B cell (primary cell): ENCODE results near the gene ZNHIT2. TPM values are rescaled to one million over a fixed set of nuclear protein-coding genes. Genes with fewer than 3 reads are reported as not detected.

ENCODE experiments used
- ATAC-seq: fragments of 200-7000 bp; cut with Tn5 transposase; one replicate; pipeline ENCODE4 v1.10.0; 2021; ENCODE audit warnings: low read depth, mild to moderate bottlenecking, moderate number of reproducible peaks, moderate library complexity
- CTCF ChIA-PET: fragments of 350-600 bp; sonication (Branson Sonifier 250); formaldehyde crosslinking; loops from one replicate; lab custom pipeline; 2021; ENCODE audit warnings: antibody characterized with exemption, inconsistent platforms; lab: Charles Lee
- POLR2A ChIA-PET: fragments of 350-600 bp; sonication (Branson Sonifier 250); formaldehyde crosslinking; loops from one replicate; lab custom pipeline; 2021; ENCODE audit warnings: antibody characterized with exemption; lab: Charles Lee
- DNase-seq: peaks from one replicate; pipeline ENCODE4 v3.0.0; 2013
- H2AFZ ChIP-seq: 2 replicates; pipeline ENCODE4 v1.6.1; 2012; ENCODE audit warnings: mild to moderate bottlenecking, low read depth, low read length; ENCODE audit not compliant: insufficient read depth, poor library complexity, severe bottlenecking
- H3K27ac ChIP-seq, 2 donors: 1 replicate in 1 of 2; 2 replicates in 1 of 2; pipeline ENCODE4 v1.5.1; 2012 to 2013; ENCODE audit warnings: low read length in 2 of 2, mild to moderate bottlenecking in 2 of 2, moderate library complexity in 1 of 2
- H3K27me3 ChIP-seq, 4 experiments: fragments of 200-600 bp in 1 of 4; sonication (generic) in 1 of 4; replicated peaks in 1 of 4; 1 replicate in 2 of 4; 2 replicates in 2 of 4; pipeline versions ENCODE4 v1.6.1 to v1.7.0; 2013 to 2016; ENCODE audit warnings: low read length in 3 of 4, mild to moderate bottlenecking in 2 of 4, mixed read lengths in 1 of 4, moderate library complexity in 1 of 4; ENCODE audit not compliant: insufficient read depth in 4 of 4, control insufficient read depth in 3 of 4; ENCODE audit errors: control extremely low read depth in 1 of 4
- H3K36me3 ChIP-seq, 2 experiments: replicated peaks in 1 of 2; 1 replicate in 1 of 2; 2 replicates in 1 of 2; pipeline versions ENCODE4 v1.6.1 to v1.7.1; 2013; ENCODE audit warnings: low read length in 1 of 2; ENCODE audit not compliant: insufficient read depth in 2 of 2, control insufficient read depth in 1 of 2; ENCODE audit errors: control extremely low read depth in 1 of 2, extremely low read depth in 1 of 2
- H3K4me1 ChIP-seq, 2 donors: fragments of 200-600 bp in 1 of 2; sonication (generic) in 1 of 2; 1 replicate in 1 of 2; 2 replicates in 1 of 2; pipeline versions ENCODE4 v1.5.1 to v1.6.1; 2013 to 2017; ENCODE audit warnings: low read length in 2 of 2; ENCODE audit not compliant: control insufficient read depth in 2 of 2, insufficient read depth in 2 of 2
- H3K4me2 ChIP-seq: replicated peaks from 2 replicates; pipeline ENCODE3; 2012; ENCODE audit warnings: mild to moderate bottlenecking, low read depth, low read length; ENCODE audit not compliant: poor library complexity, severe bottlenecking
- H3K4me3 ChIP-seq, 5 experiments: fragments of 200-600 bp in 1 of 5; sonication (generic) in 1 of 5; 1 replicate in 3 of 5; 2 replicates in 2 of 5; pipeline versions ENCODE4 v1.5.1 to v1.7.0; 2011 to 2016; ENCODE audit warnings: low read length in 4 of 5, mild to moderate bottlenecking in 4 of 5, low read depth in 2 of 5, control low read depth in 1 of 5, moderate library complexity in 1 of 5; ENCODE audit not compliant: insufficient read depth in 1 of 5; ENCODE audit errors: control extremely low read depth in 1 of 5, extremely low read depth in 1 of 5
- H3K79me2 ChIP-seq: fragments of 200-600 bp; sonication (generic); one replicate; pipeline ENCODE4 v1.6.0; 2016; ENCODE audit warnings: low read length; ENCODE audit not compliant: control insufficient read depth, insufficient read depth
- H3K9ac ChIP-seq: fragments of 200-600 bp; sonication (generic); 2 replicates; pipeline ENCODE4 v1.6.1; 2017; ENCODE audit warnings: mild to moderate bottlenecking, low read length, moderate library complexity
- H3K9me3 ChIP-seq, 3 donors: one replicate each; pipeline versions ENCODE4 v1.6.1 to v1.7.1; 2013; ENCODE audit warnings: low read length in 2 of 3; ENCODE audit not compliant: control insufficient read depth in 2 of 3, insufficient read depth in 1 of 3; ENCODE audit errors: control extremely low read depth in 1 of 3
- H4K20me1 ChIP-seq: 2 replicates; pipeline ENCODE4 v1.6.0; 2012; ENCODE audit warnings: mild to moderate bottlenecking, low read length; ENCODE audit not compliant: insufficient read depth, control insufficient read depth, poor library complexity, severe bottlenecking
- H3K27ac Mint-ChIP-seq: one replicate; pipeline ENCODE4 v1.8.0; 2021; ENCODE audit warnings: mixed read lengths
- H3K27me3 Mint-ChIP-seq: one replicate; pipeline ENCODE4 v1.8.0; 2021; ENCODE audit warnings: mixed read lengths
- H3K4me1 Mint-ChIP-seq: one replicate; pipeline ENCODE4 v1.8.0; 2021; ENCODE audit warnings: mixed read lengths
- H3K4me3 Mint-ChIP-seq: one replicate; pipeline ENCODE4 v1.8.0; 2021; ENCODE audit warnings: mixed read lengths
- H3K9me3 Mint-ChIP-seq: one replicate; pipeline ENCODE4 v1.8.0; 2022; ENCODE audit warnings: mixed read lengths; ENCODE audit not compliant: insufficient read depth
- EZH2 ChIP-seq: IDR thresholded peaks from 2 replicates; pipeline ENCODE4 v1.6.1; 2012; ENCODE audit warnings: borderline replicate concordance, low read depth, mild to moderate bottlenecking, moderate library complexity, low read length; ENCODE audit not compliant: insufficient read depth, poor library complexity, severe bottlenecking
- WGBS: methylation state at CpG from one replicate; pipeline ENCODE4 v1.1.5; 2013; ENCODE audit warnings: missing lambda C conversion rate; ENCODE audit not compliant: insufficient coverage; 5-methylcytosine and 5-hydroxymethylcytosine counted together
- intact Hi-C: fragments of 100-400 bp; cut with micrococcal nuclease; formaldehyde crosslinking; loops from one replicate; pipeline ENCODE4 v1.10.0; 2022
- polyA plus RNA-seq: library from polyadenylated mRNA; depleted of rRNA; stranded (reverse); fragments of >200 nt; gene quantifications from 2 replicates; pipeline ENCODE4 v1.2.3, GENCODE V29; 2012
- total RNA-seq, 2 donors: library from RNA; stranded (reverse); fragments of 120-200 nt in 1 of 2; gene quantifications; 1 replicate in 1 of 2; 2 replicates in 1 of 2; pipeline versions ENCODE4 v1.2.3 to v1.2.4, GENCODE V29; 2013 to 2022
- TF ChIP-seq, protein P1 (sequence below): fragments of 200-600 bp; IDR thresholded peaks from one replicate; pipeline ENCODE4 v1.8.0; 2022; ENCODE audit warnings: antibody characterized with exemption, mild to moderate bottlenecking

The ZNHIT2 gene
- total and polyA plus RNA-seq, 2 donors (not counting 1 experiment from before 2014, with no cell fraction given): 6.2 to 14.1 TPM

- Histone ChIP-seq H4K20me1 (peaks cover 43% of the 10 kb centered on the region), H3K36me3 (peaks cover 0 to 33% of the 10 kb centered on the region in 2 experiments), H3K9ac (peak overlapping the region; percentile 80), H3K4me3 (peak overlapping the region in 2 of 5 experiments; percentile 58 to 75), H3K4me2 (peak overlapping the region; percentile 99), H2AFZ (peak overlapping the region; percentile 64), H3K27me3 (no peaks in the 10 kb centered on the region), H3K4me1 (peaks cover 22 to 45% of the 10 kb centered on the region in 2 donors), H3K9me3 (no peaks in the 10 kb centered on the region), H3K79me2 (peaks cover 50% of the 10 kb centered on the region), H3K27ac (peak overlapping the region in 1 of 2 donors; percentile 16)
- WGBS: 68% methylated on average over 31 of the region's 31 CpGs
- intact Hi-C loops: loop anchor here (2.0 to 10.0 kb wide), 7 partner anchors 70 to 504 kb away; partner anchors contain the start of genes ATG2A, CDC42BPG, CDC42EP2 and MAP3K11
- H3K27ac Mint-ChIP-seq: peak overlapping the region; percentile 84
- POLR2A ChIA-PET: interaction anchor here (0.9 to 3.6 kb wide), 10 partner anchors 10 to 263 kb away, joined by 3 to 27 read pairs (median 8); partner anchors contain the start of genes ARL2, CAPN1, DPF2 and FAU
- CTCF ChIA-PET: interaction anchor here (0.5 to 7.7 kb wide), 33 partner anchors 9 to 422 kb away, joined by 3 to 118 read pairs (median 5); partner anchors contain the start of genes ARL2, CAPN1, CDCA5 and FAU
- H3K4me3 Mint-ChIP-seq: peak overlapping the region; percentile 89
- H3K27me3 Mint-ChIP-seq: no peaks in the 10 kb centered on the region
- DNase-seq (no peak), ATAC-seq (no peak)
- no peaks in the 10 kb centered on the region for H3K9me3 Mint-ChIP-seq
- no peak for TF ChIP-seq EZH2
- TF ChIP-seq, protein P1, sequence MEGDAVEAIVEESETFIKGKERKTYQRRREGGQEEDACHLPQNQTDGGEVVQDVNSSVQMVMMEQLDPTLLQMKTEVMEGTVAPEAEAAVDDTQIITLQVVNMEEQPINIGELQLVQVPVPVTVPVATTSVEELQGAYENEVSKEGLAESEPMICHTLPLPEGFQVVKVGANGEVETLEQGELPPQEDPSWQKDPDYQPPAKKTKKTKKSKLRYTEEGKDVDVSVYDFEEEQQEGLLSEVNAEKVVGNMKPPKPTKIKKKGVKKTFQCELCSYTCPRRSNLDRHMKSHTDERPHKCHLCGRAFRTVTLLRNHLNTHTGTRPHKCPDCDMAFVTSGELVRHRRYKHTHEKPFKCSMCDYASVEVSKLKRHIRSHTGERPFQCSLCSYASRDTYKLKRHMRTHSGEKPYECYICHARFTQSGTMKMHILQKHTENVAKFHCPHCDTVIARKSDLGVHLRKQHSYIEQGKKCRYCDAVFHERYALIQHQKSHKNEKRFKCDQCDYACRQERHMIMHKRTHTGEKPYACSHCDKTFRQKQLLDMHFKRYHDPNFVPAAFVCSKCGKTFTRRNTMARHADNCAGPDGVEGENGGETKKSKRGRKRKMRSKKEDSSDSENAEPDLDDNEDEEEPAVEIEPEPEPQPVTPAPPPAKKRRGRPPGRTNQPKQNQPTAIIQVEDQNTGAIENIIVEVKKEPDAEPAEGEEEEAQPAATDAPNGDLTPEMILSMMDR: no peak
- H3K4me1 Mint-ChIP-seq: peaks cover 49% of the 10 kb centered on the region
These were observed 6.2 kb downstream of the ZNHIT2 start for GRCh38 chr11:65111159-65111743.
